Upper lobe of left lung (tissue), 6 donors: ENCODE results near the gene DACH1. TPM values are rescaled to one million over a fixed set of nuclear protein-coding genes. Genes with fewer than 3 reads are reported as not detected.

Experiments
- ATAC-seq, 2 donors: fragments of 200-7000 bp; cut with Tn5 transposase; one replicate each; pipeline ENCODE4 v1.9.1; 2022; ENCODE audit warnings: mild to moderate bottlenecking in 2 of 2, moderate library complexity in 2 of 2; ENCODE audit not compliant: low FRiP score in 2 of 2
- DNase-seq, 2 donors: peaks; one replicate each; pipeline ENCODE4 v3.0.0-alpha.2; 2019 to 2020
- H3K27ac ChIP-seq, 4 donors: fragments of 200-600 bp; sonication (generic); one replicate each; pipeline ENCODE4 v1.5.1; 2016 to 2019
- H3K27me3 ChIP-seq, 4 donors: fragments of 200-600 bp; sonication (generic); one replicate each; pipeline ENCODE4 v1.5.1; 2017 to 2019
- H3K36me3 ChIP-seq, 4 donors: fragments of 200-600 bp; sonication (generic); one replicate each; pipeline ENCODE4 v1.5.1; 2016 to 2019
- H3K4me1 ChIP-seq, 4 donors: fragments of 200-600 bp; sonication (generic); one replicate each; pipeline ENCODE4 v1.5.1; 2018 to 2019
- H3K4me3 ChIP-seq, 4 donors: fragments of 200-600 bp; sonication (generic); one replicate each; pipeline ENCODE4 v1.5.1; 2017 to 2019; ENCODE audit warnings: mild to moderate bottlenecking in 2 of 4, moderate library complexity in 1 of 4
- H3K9me3 ChIP-seq, 4 donors: fragments of 200-600 bp; sonication (generic); one replicate each; pipeline ENCODE4 v1.5.1; 2018 to 2019
- EP300 ChIP-seq, 4 donors: sonication (generic); formaldehyde crosslinking; IDR thresholded peaks; one replicate each; pipeline ENCODE4 v1.5.1; 2017; ENCODE audit warnings: antibody characterized with exemption in 4 of 4, control low read depth in 2 of 4
- POLR2A ChIP-seq, 4 donors: fragments of 450-650 bp; IDR thresholded peaks; one replicate each; pipeline ENCODE4 v1.5.1; 2016 to 2017; ENCODE audit warnings: antibody characterized with exemption in 4 of 4, mild to moderate bottlenecking in 2 of 4
- POLR2AphosphoS5 ChIP-seq, 2 donors: sonication (generic); formaldehyde crosslinking; IDR thresholded peaks; one replicate each; pipeline ENCODE4 v1.5.1; 2017; ENCODE audit warnings: antibody characterized with exemption in 2 of 2
- WGBS, 2 donors: methylation state at CpG; one replicate each; pipeline ENCODE4 v1.1.5; 2017 to 2018; 5-methylcytosine and 5-hydroxymethylcytosine counted together
- total RNA-seq, 6 donors: library from RNA; depleted of rRNA in 4 of 6; stranded (reverse); fragments of >200 nt in 4 of 6; gene quantifications; one replicate each; pipeline versions ENCODE4 v1.1.0 to v1.2.1, GENCODE V29; 2016 to 2021
- TF ChIP-seq, protein P1 (sequence below), 6 experiments: fragments of 450-650 bp in 4 of 6; fragments of 200-600 bp in 2 of 6; sonication (generic) in 2 of 6; IDR thresholded peaks; one replicate each; pipeline ENCODE4 v1.5.1; 2016 to 2019; ENCODE audit warnings: antibody characterized with exemption in 6 of 6
- donor health status: DM: no; HTN: no; CAD: no; lungs with moderate emphysema.
- donor health status: DM: no; HTN: yes; CAD: no; lungs with severe emphysema.

Gene DACH1
- total RNA-seq, 6 donors from 2014 or later, result 4.7 to 10.5 (median 6.7) TPM

DNA sequence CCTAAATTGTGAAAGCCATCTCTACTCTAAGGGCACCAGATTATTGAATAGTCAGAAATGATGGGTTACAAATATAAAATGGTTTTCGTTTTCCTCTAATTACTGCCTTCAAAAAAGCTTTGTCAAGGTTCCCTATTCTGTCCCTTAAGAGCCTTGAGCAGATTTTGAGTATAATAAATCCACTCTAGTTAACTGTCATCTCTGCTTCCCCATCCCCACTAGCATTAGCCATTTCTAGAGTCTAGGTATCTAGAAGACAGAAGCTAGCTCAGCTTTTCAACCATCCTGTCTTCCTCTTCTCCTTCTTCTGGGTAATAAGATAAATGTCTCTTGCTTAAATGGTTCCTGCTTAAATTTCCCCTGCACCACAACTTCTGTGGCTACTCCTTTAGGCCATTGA, 290.4 kb downstream of the DACH1 start:
- Histone ChIP-seq H3K4me3 (no peak overlapping the region), H3K4me1 (no peaks in the 10 kb centered on the region), H3K36me3 (peaks cover 0 to 8% (median 0%) of the 10 kb centered on the region in 4 donors), H3K27ac (no peak overlapping the region), H3K27me3 (no peaks in the 10 kb centered on the region), H3K9me3 (no peaks in the 10 kb centered on the region)
- 74 to 79% methylated on average over 1 of the region's 1 CpG for whole genome bisulfite sequencing, 2 donors
- DNase-seq (no peak), ATAC-seq (no peak)
- TF ChIP-seq, protein P1, sequence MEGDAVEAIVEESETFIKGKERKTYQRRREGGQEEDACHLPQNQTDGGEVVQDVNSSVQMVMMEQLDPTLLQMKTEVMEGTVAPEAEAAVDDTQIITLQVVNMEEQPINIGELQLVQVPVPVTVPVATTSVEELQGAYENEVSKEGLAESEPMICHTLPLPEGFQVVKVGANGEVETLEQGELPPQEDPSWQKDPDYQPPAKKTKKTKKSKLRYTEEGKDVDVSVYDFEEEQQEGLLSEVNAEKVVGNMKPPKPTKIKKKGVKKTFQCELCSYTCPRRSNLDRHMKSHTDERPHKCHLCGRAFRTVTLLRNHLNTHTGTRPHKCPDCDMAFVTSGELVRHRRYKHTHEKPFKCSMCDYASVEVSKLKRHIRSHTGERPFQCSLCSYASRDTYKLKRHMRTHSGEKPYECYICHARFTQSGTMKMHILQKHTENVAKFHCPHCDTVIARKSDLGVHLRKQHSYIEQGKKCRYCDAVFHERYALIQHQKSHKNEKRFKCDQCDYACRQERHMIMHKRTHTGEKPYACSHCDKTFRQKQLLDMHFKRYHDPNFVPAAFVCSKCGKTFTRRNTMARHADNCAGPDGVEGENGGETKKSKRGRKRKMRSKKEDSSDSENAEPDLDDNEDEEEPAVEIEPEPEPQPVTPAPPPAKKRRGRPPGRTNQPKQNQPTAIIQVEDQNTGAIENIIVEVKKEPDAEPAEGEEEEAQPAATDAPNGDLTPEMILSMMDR (IDR thresholded peaks at IDR 0.05), result no peak
- no peak for TF ChIP-seq POLR2A (IDR thresholded peaks at IDR 0.05)
- TF ChIP-seq EP300 (IDR thresholded peaks at IDR 0.05), result no peak
- TF ChIP-seq POLR2AphosphoS5 (IDR thresholded peaks at IDR 0.05), result no peak

DNA sequence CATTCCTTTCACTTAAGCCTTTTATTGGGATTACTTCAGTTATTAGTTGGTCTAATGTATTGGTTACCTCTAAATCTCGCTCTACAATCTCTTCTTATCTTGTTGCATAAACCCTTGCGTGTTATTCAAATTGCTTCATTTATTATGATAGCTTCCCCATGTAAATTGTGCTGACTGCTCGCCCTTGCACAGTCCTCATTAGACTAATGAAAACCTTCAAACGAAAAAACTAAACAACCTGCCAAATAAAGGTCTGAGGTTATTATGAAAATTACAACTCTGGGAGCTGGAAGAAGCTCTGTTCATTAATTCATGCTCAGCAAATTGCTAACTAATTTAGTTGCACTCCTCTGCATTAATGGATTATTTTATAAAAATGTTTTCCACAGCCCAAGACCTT, 320.1 kb downstream of the DACH1 start:
- Histone ChIP-seq H3K4me3 (no peak overlapping the region), H3K4me1 (no peaks in the 10 kb centered on the region), H3K36me3 (no peaks in the 10 kb centered on the region), H3K27me3 (no peaks in the 10 kb centered on the region), H3K9me3 (no peaks in the 10 kb centered on the region), H3K27ac (no peak overlapping the region)
- WGBS, 2 donors, result 76 to 80% methylated on average over 4 of the region's 4 CpGs
- DNase-seq, result no peak
- ATAC-seq, result no peak
- no peak for TF ChIP-seq POLR2A (IDR thresholded peaks at IDR 0.05)
- TF ChIP-seq POLR2AphosphoS5 (IDR thresholded peaks at IDR 0.05), result no peak
- TF ChIP-seq, protein P1 (IDR thresholded peaks at IDR 0.05), result no peak
- TF ChIP-seq EP300 (IDR thresholded peaks at IDR 0.05), result no peak

DNA sequence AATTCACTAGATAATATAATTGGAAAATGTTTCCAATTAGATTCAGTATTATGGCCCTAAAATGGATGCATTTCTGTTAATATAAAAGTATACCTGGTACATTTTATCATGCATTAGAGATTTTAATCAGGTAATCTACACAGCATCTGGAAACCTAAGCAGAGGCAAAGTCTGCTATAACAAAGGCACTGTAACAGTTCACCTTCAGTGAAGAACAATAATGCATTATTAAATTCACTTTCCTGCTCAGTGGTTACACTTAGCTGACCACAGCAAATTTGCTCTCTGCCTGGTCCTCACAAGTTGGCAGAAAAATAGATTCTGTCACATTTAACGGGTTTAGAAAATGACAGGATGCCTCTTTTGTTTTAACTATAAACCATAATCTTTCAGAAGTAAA, 326.9 kb downstream of the DACH1 start:
- no peak overlapping the region for H3K27ac ChIP-seq
- H3K9me3 ChIP-seq, result no peaks in the 10 kb centered on the region
- no peaks in the 10 kb centered on the region for H3K4me1 ChIP-seq
- DNase-seq, result no peak
- H3K27me3 ChIP-seq, result no peaks in the 10 kb centered on the region
- H3K36me3 ChIP-seq, result no peaks in the 10 kb centered on the region
- 45 to 57% methylated on average over 1 of the region's 1 CpG for WGBS, 2 donors
- ATAC-seq, result no peak
- TF ChIP-seq POLR2AphosphoS5 (IDR thresholded peaks at IDR 0.05) (no peak), EP300 (IDR thresholded peaks at IDR 0.05) (no peak), POLR2A (IDR thresholded peaks at IDR 0.05) (no peak)
- TF ChIP-seq, protein P1 (IDR thresholded peaks at IDR 0.05), result no peak
- H3K4me3 ChIP-seq, result no peak overlapping the region

DNA sequence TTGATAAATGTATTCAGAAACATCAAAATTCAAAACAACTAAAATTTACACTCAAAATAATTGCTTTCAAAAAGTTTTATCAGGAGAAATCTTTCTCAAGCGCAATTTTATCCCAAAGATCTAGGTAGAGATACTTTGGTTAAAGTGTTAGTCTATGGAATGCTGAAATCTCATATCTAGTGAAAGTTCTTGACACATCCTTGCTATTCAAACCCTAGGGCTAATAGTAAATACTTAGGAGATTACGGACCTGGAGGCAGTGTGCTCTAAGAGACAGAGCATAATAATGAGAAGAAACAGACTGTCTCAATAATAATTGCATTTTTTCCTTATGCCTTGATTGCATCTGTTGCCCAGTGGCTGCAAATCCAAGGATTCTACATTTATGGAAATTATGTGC, 330.8 kb downstream of the DACH1 start:
- no peak for TF ChIP-seq POLR2A (IDR thresholded peaks at IDR 0.05)
- TF ChIP-seq, protein P1 (IDR thresholded peaks at IDR 0.05), result no peak
- no peak for TF ChIP-seq POLR2AphosphoS5 (IDR thresholded peaks at IDR 0.05)
- no peak for TF ChIP-seq EP300 (IDR thresholded peaks at IDR 0.05)
- DNase-seq (no peak), ATAC-seq (no peak)
- no peak overlapping the region for H3K4me3 ChIP-seq
- H3K9me3 ChIP-seq, result no peaks in the 10 kb centered on the region
- H3K27me3 ChIP-seq, result no peaks in the 10 kb centered on the region
- 84 to 85% methylated on average over 2 of the region's 2 CpGs for WGBS, 2 donors
- no peaks in the 10 kb centered on the region for H3K4me1 ChIP-seq
- no peak overlapping the region for H3K27ac ChIP-seq
- H3K36me3 ChIP-seq, result no peaks in the 10 kb centered on the region

DNA sequence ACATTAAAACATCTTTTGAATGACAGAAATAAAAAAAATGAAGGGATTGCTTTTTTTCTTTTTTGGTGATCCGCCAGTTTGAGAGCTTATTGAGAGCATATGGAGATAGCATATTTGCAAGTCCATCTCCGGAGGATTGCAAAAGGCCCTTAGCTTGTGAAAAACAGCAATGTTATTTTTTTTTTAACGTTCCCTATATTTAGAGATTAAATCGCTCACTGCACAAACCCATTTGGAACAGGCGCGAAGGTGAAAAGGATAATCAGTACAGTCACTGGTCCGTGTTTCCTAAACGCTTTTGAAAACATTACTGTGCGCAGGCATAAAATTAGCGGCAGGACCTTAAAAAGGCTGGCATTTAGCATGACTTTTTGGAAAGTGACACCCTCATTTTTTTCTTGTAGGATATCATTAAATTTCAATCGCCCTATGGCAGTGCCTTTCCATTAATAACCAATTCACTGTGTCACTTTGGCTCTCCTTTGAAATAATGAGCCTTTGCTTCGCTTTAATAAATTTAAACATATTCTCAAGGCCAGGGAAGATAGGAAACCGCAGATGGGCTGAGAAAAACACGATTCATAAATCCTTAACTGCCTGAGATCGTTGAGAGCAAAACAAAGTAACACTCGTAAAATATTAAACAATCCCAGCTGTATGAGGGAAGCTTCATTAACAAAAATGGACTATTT, 342.2 kb downstream of the DACH1 start:
- DNase-seq, result no peak
- H3K9me3 ChIP-seq, result no peaks in the 10 kb centered on the region
- WGBS, 2 donors, result 72 to 79% methylated on average over 16 of the region's 16 CpGs
- TF ChIP-seq, protein P1 (IDR thresholded peaks at IDR 0.05), result no peak
- TF ChIP-seq POLR2AphosphoS5 (IDR thresholded peaks at IDR 0.05), result no peak
- TF ChIP-seq EP300 (IDR thresholded peaks at IDR 0.05), result no peak
- TF ChIP-seq POLR2A (IDR thresholded peaks at IDR 0.05), result no peak
- no peak overlapping the region for H3K27ac ChIP-seq
- peaks cover 0 to 6% (median 0%) of the 10 kb centered on the region in 4 donors for H3K4me1 ChIP-seq
- peak overlapping the region in 2 of 4 donors; percentile 15 to 25 for H3K4me3 ChIP-seq
- H3K27me3 ChIP-seq, result no peaks in the 10 kb centered on the region
- H3K36me3 ChIP-seq, result no peaks in the 10 kb centered on the region
- ATAC-seq, result no peak
